Stimulated activated CD4-positive, alpha-beta T cell treated with anti-CD3 and anti-CD28 coated beads, TNF-alpha, amount 100 ng/mL, for 1 hour (primary cell): ENCODE data around the gene CCDC102B.
"Not testable (repeated sequence)": the region's sequence is repeated elsewhere in the genome, so short reads cannot be mapped to it uniquely, and the experiment has no call there.

ENCODE experiments used
- DNase-seq, 3 donors: peaks; one replicate each; pipeline ENCODE4 v3.0.0-alpha.2; 2020; ENCODE audit warnings: low read depth in 3 of 3, low spot score in 1 of 3

The CCDC102B gene

DNA sequence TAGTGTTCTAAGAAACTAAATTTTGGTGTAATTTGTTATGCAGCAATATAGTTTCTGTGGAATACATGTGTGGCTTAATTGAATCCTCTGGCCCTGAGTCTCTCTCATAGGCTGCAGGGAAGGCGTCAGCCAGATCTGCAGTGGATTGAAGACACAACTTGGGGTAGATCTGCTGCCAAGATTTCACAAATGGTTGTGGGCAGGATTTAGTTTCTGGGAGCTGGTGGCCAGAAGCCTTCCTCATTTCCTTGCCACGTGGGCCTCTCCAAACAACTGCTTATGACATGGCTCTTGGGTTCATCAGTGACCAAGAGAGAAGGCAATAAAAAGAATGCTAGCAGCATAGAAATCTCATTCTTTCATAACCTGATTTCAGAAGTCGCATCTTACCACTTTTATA lies 28.2 kb downstream of the CCDC102B start:
- no peak for DNase-seq

DNA sequence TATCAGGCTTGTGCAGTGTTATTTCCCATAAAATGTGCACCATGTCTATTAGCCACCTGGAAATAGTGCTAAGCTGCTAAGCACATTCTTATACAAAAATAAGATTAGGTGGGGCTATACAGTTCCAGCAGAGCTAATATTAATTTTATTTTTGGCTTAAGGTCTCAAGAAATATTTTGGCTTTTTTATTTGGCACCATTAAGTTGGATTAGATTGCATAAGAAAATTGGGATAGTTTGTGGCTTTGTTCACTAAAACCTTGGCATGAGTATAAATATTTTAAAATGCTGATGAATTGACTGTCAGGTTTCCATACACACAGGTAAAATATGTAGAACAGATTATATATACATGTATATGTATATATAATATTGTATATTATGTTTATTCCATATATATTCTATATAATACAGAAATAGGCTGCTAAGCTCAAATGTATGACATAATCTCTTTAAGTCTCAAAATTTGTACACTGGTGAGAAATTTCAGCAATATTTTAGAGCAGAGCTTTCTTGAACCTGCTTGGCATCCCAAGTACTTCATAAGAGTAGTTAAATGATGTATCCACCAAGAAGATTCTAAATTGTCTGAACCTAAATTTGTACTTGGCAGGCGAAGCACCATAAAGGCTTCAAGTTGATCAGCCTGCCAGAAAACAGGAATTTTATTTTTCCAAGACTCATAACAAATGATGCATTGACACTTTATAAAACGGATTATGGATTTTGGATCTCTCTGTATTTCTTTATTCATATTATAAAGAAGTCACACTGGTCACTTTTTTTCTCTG lies 32.6 kb downstream of the CCDC102B start:
- DNase-seq: no peak

DNA sequence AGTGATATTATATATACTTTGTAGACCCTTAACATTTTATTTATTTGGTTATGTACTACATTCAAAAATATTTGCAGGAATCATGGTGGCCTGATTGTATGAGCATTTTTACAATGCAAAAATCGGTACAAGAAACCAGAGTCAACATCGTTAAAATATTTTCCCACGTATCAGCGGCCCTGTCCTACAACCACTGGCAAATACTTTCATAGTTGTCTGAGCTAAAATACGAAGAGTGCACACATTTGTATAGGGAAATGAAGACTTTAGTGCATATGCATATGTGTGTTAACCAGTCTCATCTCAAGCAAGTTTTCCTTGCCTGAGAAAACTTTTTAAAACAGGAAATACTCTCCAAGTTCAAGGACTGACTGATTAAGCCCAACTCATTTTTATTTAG lies 35.9 kb downstream of the CCDC102B start:
- no peak for DNase-seq

DNA sequence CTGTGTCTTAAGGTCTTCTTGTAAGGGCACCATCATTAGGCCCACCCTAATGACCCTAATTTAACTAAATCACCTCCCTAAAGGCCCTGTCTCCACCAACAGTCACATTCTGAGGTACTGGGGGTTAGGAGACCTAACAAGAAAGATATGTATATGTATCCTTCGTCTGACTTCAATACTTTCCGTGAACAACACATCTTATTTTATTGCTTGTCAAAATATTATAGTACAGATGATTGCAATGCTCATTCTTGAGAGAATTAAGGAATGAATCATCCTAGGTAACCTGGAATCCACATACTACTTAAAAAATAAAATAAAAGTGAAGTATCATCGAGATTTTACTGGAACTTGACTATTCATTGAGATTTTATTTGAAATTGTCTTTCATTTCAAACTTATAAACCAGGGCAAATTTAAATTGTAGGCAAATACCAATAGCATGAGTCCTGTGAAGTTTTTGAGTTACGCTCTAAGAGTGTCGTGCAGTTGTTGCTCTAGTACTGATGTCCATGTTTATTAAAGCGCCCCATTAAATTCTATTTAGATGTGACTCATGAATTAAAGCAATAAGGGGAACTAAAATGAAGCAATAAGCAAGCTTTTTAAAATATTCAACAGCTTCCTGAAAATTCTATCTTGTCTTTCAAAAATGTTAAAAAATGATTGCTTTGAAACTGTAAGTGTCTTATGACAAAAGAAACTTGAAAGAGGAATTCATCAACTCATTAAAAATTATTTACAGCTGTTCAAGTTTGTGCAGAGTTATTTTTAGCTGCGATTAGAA lies 40.0 kb downstream of the CCDC102B start:
- DNase-seq: no peak

DNA sequence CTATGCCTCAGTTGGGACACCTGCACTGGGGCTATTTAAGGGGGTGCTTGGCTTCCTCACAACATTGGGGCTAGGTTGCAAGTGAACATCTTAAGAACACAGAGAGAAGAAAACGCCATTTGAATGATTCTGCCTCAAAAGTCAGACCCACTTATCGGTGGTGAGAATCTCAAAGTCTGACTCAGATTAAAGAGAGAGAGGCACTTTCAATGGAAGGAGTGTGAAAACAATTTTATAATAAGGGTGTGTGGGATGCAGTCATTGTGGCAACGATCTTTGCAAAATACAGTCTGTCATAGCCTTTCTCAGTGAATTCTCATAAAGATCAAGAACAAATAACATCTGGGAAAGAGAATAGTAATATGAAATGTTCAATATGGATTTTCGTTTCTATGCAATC lies 41.8 kb downstream of the CCDC102B start:
- no peak for DNase-seq

DNA sequence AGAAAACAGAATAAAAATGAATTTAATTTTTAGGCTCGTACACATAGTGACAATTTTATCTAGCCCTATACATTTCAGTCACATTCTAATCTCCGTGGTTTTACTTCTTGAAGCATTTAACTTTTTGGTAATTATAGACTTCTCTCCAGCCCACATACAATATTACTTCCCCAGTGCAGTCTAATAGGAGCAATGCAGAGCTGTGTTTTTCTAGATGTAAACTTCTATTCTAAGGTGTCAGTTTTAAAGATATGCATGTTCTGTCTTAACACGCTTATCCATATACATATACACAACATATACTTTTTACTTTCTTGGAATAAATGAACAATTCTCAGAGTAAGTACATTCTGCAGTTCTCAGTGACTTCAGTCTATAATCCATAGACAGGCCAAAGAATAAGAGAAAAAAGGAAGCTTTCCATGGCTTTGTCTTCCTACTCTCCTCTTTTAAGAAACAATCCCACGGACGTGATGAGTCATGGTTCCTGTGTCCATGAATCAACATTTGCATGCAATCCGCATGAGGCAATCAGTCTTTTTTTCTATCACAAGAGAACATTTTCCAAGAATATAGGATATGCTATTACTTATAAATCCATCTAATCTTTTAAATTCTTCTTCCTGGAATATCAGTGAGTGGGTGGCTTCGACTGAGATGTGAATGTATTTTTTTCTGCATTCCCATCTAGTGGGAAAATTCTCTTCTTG lies 42.8 kb downstream of the CCDC102B start:
- no peak for DNase-seq

DNA sequence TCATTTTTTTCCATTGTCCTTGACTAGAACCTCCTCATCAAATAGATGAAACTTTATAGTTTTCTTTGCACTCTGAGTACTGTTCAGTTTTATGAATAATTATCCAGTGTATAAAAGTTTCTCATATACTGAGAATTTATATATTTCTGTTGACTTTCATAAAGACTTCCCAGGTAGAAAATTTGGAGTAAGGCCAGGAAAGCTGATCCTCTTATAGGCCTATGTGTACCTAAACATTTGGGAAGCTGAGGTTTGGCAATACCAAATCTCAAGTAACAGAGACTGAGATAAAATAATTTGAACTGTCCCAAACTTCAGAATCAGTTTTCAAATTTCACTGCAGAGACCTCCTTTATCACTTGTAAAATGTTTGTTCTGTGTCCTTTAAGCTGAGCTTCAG lies 43.4 kb downstream of the CCDC102B start:
- DNase-seq: no peak

DNA sequence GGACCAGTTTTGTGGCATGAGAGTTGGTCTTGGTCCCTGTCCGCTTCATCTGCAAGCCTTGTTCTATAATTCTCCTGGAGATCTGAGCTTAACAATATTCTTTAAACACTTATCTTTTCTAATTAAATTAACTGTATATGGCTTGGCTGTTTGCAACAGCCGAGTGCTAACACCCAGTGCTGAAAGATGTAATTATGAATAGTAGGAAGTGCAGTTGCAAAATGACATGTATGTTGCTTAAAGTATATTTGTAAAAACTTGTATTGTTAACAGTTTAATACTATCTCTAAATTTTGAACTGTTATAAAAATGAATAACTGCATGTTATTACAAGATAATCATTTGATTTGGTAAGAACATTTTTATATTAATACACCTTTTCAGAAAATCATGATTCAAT lies 45.1 kb downstream of the CCDC102B start:
- no peak for DNase-seq

DNA sequence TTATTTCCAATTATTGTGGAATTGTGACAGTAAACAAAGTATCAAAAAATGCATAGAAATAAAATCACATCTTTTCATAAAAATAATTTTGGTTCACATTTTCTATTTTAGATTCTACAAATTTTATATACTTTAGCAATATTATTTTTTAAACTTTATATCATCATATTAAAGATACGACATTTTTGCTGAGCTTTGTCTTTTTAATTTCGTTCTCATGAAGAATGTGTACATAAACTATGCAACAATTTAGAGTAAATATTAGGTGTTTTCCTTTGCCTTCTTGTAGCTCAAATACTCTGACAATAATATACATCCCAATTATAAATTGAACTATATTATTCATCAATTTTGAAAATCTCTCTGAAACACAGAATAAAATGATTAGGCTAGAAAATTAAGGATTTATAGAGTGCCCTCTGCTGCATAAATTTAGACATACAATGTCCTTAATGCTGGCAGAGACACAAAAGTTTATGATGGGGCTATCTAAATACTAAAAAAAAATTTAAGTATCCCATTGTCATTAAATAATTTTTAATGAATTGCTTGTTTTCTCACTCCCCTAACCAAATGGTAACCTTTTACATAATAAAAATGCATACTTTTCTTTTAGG lies 45.7 kb downstream of the CCDC102B start:
- no peak for DNase-seq

DNA sequence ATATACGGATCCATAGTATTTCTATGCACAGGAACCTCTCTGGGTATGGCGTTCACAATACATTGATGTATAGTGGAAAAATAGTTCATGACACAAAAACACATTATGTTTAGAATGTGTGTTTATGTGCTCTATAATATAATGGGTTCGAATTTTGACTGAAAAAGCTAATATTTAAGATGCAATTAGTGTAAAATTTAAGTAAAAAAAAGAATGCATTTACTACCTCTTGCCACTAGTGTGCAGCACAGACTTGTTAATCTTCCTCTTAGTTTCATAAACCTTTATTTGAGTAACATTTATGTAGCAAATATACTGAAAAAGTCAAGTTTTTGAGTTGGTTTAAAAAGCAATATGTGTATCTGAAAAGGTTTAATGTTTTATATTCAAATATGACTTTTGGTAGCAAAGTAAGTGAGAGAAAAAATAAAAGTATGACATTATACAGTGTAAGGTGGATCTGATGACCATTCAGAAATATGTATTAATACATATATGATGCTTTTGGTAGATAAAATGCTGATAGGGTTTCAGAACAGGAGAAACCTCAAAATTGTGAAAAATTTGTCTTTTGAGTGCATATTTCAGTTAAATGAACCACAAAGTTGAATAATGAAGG lies 49.4 kb downstream of the CCDC102B start:
- DNase-seq: no peak

DNA sequence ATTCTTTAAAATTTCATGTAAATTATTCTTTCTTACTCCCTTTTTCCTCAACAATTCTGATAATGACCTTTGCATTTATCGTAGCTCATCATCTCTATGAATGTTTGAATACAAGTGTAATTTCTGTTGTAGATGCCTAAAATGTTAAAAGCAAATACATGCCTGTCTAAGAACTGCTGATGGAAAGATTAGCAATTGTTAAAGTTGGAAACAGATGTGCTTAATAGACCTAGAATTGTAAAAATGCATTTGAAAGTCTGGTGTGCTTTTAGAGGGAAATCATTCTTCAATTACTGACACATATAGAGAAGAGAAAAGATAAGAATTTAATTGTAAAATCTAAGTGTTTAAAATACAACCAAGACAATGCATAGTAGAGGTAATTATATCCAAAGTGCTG lies 50.4 kb downstream of the CCDC102B start:
- no peak for DNase-seq

DNA sequence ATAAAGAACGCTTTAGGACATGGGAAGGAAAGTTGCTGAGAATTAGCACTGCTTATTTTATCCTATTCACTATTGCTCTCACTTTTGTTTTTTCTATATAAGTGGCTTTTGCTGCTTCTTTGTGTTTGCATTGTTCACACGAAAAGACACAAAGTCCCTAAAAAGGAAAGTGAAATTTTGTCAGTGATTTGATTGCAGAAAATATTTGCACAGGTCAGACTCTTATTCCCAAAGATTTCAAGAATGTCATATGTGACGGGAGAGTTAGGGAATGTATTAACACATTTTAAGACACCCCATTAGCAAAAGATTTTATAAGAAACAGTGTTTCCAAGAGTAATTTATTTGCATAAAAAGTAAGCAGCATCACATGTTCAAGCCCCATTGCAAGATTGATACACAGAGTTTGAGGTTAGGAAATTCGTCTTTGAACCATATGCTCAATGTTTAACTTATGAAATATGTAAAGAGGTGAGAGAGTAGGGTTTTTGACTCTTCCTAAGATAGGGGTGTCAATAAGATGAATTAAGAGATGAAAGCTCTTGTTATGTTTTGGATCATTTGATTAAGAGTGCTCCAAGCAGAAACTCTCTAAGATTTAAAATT lies 57.0 kb downstream of the CCDC102B start:
- DNase-seq: no peak

DNA sequence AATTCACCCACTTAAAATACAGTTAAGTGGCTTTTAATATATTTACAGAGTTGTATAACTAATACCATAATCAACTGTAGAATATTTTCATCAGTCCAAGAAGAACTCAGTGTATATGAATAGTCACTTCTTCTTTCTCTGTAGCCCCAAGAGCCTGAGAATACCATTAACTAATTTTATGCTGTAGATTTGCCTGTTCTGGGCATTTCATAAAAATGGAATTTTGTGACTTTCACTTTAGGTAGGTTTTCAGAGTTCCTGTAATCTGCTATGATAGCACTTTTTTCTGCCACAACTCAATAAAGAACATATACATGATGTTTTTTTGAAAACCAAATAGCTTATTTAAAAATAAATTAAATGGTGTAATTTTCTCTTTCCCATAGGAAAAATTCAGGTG lies 57.6 kb downstream of the CCDC102B start:
- no peak for DNase-seq

DNA sequence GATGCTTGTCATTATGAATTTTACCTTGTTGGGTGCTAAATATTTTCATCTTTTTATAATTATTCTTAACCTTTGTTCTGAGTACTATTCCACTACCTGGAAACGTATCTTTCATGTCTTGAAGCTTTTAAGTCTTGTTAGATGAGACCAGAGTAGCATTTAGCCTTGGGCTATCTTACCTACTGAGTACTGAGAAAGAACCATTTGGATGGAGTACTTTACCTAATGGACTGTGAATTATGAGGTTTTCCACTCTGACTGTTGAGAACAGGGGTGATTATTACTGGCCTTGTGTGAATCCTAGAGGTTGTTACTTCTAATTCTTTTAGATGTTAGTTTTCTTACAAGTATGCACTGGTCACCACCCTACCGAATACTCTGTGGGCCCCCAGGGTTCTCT lies 63.5 kb downstream of the CCDC102B start:
- DNase-seq: no peak

DNA sequence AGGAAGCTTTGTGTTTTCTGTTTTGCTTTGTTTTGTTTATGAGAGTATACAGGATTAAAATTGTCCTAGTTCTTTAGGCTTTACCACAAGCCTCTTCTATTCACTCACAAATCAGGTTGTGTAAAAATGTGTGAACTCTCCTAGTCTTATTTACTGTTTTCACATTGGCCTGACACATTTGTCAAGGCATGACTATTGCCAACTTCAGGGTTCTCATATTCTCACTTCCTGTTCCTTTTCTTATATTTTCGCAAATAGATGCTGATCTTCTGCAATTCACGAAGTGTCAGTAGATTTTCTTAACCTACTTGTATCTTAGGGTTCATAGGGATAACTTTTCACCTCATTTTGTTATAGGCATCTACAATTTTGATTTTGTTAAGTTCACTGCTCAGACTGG lies 67.1 kb downstream of the CCDC102B start:
- DNase-seq: no peak

DNA sequence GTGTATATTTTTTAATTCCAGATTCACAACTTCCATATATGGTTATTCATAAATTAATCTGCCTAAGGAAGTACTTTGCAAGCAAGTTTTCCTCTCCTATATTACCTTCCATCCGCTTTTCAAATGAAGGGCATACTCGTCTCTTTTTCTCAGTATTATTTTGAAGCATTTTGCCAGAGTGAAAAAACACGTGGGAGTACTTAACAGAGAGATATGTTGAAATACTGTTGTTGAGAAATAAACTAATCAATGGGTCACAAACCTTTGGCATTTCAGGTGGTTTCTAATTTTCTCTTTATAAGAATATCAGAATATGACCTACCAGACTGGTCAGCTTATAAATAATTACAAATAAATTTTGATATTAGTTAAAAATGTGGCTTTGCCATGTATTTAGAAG lies 67.6 kb downstream of the CCDC102B start:
- no peak for DNase-seq

DNA sequence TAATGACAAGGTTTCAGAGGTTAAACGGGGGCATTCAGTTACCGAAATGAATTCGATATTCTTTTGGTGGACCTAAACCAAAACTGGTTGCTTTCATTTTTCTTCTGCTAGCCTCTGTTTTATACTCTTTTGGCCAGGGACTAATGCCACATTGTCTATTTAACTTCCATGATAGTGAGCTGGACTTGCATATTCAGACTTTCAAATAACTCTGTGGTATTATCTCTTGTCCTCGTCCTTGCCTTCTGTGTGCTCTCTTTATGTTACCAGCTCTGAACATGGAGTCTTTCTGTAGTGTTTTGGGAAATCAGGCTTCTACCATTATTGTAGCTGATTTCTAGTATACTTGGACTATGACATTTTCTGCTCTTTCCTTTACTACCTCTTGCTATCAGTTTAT lies 75.1 kb downstream of the CCDC102B start:
- DNase-seq: no peak

DNA sequence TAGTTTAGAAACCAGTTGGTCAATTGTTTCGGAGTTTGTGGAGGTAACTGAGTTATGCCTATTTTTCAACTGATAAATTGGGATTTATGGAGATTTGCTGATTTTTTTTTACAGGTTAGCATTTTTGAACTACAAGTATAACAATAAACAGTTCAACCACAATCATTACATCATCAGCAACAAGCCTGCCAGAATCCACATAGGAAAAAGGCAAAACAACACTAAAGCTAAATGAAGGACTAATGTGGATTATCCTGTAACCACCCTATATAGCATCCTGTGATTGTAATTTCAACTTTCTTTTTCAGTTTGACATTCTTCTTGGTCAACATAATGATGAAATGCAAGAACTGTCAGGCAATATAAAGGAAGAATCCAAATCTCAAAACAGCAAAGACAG lies 76.5 kb downstream of the CCDC102B start:
- no peak for DNase-seq

DNA sequence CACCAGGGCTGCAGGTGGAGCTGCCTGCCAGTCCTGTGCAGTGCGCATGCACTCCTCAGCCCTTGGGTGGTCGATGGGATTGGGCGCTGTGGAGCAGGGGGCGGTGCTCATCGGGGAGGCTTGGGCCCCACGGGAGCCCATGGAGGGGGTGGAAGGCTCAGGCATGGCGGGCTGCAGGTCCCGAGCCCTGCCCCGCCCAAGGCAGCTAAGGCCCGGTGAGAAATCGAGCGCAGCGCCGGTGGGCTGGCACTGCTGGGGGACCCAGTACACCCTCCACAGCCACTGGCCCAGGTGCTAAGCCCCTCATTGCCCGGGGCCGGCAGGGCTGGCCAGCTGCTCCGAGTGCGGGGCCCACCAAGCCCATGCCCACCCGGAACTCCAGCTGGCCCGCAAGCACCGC lies 82.1 kb downstream of the CCDC102B start:
- DNase-seq: not testable (repeated sequence)

DNA sequence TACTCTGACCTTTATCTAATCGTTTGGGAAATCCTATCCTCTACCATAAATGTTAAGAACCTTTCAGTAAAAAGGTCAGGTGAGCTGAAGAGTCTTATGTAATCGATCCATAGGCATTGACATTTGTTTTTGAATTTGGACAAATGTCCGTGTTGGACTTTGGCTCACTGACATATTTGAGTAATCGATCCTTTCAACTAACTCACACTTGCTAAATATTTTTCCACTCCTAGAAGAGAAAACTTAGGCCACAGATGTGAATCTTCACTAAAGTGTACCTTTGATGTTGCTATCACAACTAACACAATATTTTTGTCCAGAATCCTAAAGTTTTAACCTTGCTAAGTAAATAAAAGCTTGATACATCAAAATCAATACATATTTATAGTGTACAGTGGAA lies 89.5 kb downstream of the CCDC102B start:
- DNase-seq: no peak

DNA sequence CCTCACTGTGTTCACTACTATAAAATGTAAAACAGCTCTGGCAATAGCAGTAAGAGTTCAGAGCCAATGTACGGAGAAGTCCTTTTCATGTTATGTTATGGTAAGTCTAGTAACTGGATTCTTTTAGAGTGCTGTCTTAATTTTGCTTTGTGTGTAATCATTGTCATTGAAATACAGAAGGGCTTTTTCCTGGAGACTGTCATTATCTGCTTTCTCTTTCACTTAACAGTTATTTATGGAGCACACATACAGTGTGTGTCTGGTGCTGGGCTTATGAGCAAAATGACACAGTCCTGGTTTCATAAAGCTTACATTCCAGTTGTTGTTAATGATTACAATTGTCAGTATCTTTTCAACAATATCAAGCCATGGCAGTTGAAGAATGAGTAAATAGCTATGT lies 95.5 kb downstream of the CCDC102B start:
- no peak for DNase-seq
